DOHH2 (cell line): ENCODE data around the gene EIPR1.

Source experiments
- H3F3A ChIP-seq: fragments of 200-600 bp; sonication (generic), shearing (Covaris generic); 2 replicates; pipeline ENCODE4 v1.6.0; 2016; ENCODE audit warnings: antibody characterized with exemption, mild to moderate bottlenecking; ENCODE audit not compliant: control insufficient read depth, insufficient read depth
- H3K27ac ChIP-seq: fragments of 200-600 bp; sonication (generic); 2 replicates; pipeline ENCODE4 v1.5.1; 2014; ENCODE audit warnings: low read depth, mild to moderate bottlenecking, low read length, moderate library complexity
- H3K27me3 ChIP-seq: fragments of 200-600 bp; sonication (generic); 2 replicates; pipeline ENCODE4 v1.6.1; 2014; ENCODE audit warnings: mild to moderate bottlenecking, low read length, mixed read lengths; ENCODE audit not compliant: control insufficient read depth
- H3K36me3 ChIP-seq: fragments of 200-600 bp; sonication (generic); 2 replicates; pipeline ENCODE4 v1.6.1; 2014; ENCODE audit warnings: mild to moderate bottlenecking, low read length, moderate library complexity, mixed read lengths; ENCODE audit not compliant: control insufficient read depth
- H3K4me1 ChIP-seq: fragments of 200-600 bp; sonication (generic); 2 replicates; pipeline ENCODE4 v1.6.1; 2014; ENCODE audit warnings: mild to moderate bottlenecking, low read length, mixed read lengths; ENCODE audit not compliant: control insufficient read depth
- H3K4me2 ChIP-seq: fragments of 200-600 bp; sonication (generic); 2 replicates; pipeline ENCODE4 v1.6.0; 2014; ENCODE audit warnings: mild to moderate bottlenecking, low read length, moderate library complexity
- H3K4me3 ChIP-seq: fragments of 200-600 bp; sonication (generic); 2 replicates; pipeline ENCODE4 v1.5.1; 2014; ENCODE audit warnings: mild to moderate bottlenecking, low read length, mixed read lengths
- H3K79me2 ChIP-seq: fragments of 200-600 bp; sonication (generic); 2 replicates; pipeline ENCODE4 v1.6.1; 2014; ENCODE audit warnings: mild to moderate bottlenecking, low read length, mixed read lengths; ENCODE audit not compliant: control insufficient read depth
- H3K9me2 ChIP-seq: fragments of 200-600 bp; sonication (generic); replicated peaks from 2 replicates; pipeline ENCODE4 v1.6.1; 2014; ENCODE audit warnings: mild to moderate bottlenecking, low read length, mixed read lengths; ENCODE audit not compliant: control insufficient read depth
- H3K9me3 ChIP-seq: fragments of 200-600 bp; sonication (generic); 2 replicates; pipeline ENCODE4 v1.6.1; 2014; ENCODE audit warnings: antibody characterized with exemption, low read length, mixed read lengths; ENCODE audit not compliant: control insufficient read depth, insufficient read depth
- H4K20me1 ChIP-seq: fragments of 200-600 bp; sonication (generic); 2 replicates; pipeline ENCODE4 v1.6.0; 2014; ENCODE audit warnings: low read depth, mild to moderate bottlenecking, antibody characterized with exemption, low read length, moderate library complexity; ENCODE audit not compliant: control insufficient read depth, insufficient read depth
- CTCF ChIP-seq: fragments of 200-600 bp; sonication (generic); IDR thresholded peaks from one replicate; pipeline ENCODE4 v1.5.1; 2014; ENCODE audit warnings: antibody characterized with exemption, mild to moderate bottlenecking, low read depth, low read length; ENCODE audit not compliant: poor library complexity, severe bottlenecking
- EZH2phosphoT487 ChIP-seq: fragments of 200-600 bp; sonication (generic); IDR thresholded peaks from 2 replicates; pipeline ENCODE4 v1.6.1; 2017; ENCODE audit warnings: borderline replicate concordance, mild to moderate bottlenecking, antibody characterized with exemption, low read length, moderate library complexity, mixed read lengths

Gene EIPR1

GRCh38 chr2:3244486-3244885, 133.1 kb downstream of the EIPR1 start:
- Histone ChIP-seq H3K4me1 (peaks cover 10% of the 10 kb centered on the region), H3K27me3 (no peaks in the 10 kb centered on the region), H3K9me3 (peaks cover 7% of the 10 kb centered on the region; the same call in 1 of the 2 replicates), H3K9me2 (no peaks in the 10 kb centered on the region), H3K4me3 (no peak overlapping the region), H3K79me2 (no peaks in the 10 kb centered on the region), H3K27ac (no peak overlapping the region), H3F3A (no peaks in the 10 kb centered on the region), H3K4me2 (no peak overlapping the region), H3K36me3 (no peaks in the 10 kb centered on the region; the same call in 1 of the 2 replicates), H4K20me1 (no peaks in the 10 kb centered on the region)
- TF ChIP-seq CTCF (no peak), EZH2phosphoT487 (no peak)

- Histone ChIP-seq H3K79me2 (no peaks in the 10 kb centered on the region), H3K4me1 (peaks cover 13% of the 10 kb centered on the region), H3K9me3 (0 out of 2 replicates have a peak, but pooled peaks cover under 1% of the 10 kb centered on the region), H4K20me1 (no peaks in the 10 kb centered on the region), H3K27ac (no peak overlapping the region), H3K9me2 (no peaks in the 10 kb centered on the region), H3K36me3 (no peaks in the 10 kb centered on the region; the same call in 1 of the 2 replicates), H3K4me3 (no peak overlapping the region), H3K4me2 (no peak overlapping the region), H3F3A (no peaks in the 10 kb centered on the region), H3K27me3 (no peaks in the 10 kb centered on the region)
- no peak for TF ChIP-seq CTCF
- no peak for TF ChIP-seq EZH2phosphoT487
Observed at GRCh38 chr2:3243804-3244203, 133.8 kb downstream of the EIPR1 start.

- H3K27ac ChIP-seq: no peak overlapping the region
- H3K4me3 ChIP-seq: no peak overlapping the region
- H3K36me3 ChIP-seq: no peaks in the 10 kb centered on the region
- H4K20me1 ChIP-seq: no peaks in the 10 kb centered on the region
- no peak for TF ChIP-seq CTCF
- no peak for TF ChIP-seq EZH2phosphoT487
- H3K4me1 ChIP-seq: peaks cover 13% of the 10 kb centered on the region
- H3K27me3 ChIP-seq: no peaks in the 10 kb centered on the region
- H3F3A ChIP-seq: no peaks in the 10 kb centered on the region
- no peaks in the 10 kb centered on the region for H3K79me2 ChIP-seq
- H3K9me3 ChIP-seq: no peaks in the 10 kb centered on the region
- no peaks in the 10 kb centered on the region for H3K9me2 ChIP-seq
- no peak overlapping the region for H3K4me2 ChIP-seq
Observed at GRCh38 chr2:3242747-3243369, 134.8 kb downstream of the EIPR1 start.
